K562 (cell line): ENCODE measurements around the gene COPS6. TPM values are rescaled to one million over a fixed set of nuclear protein-coding genes. Genes with fewer than 3 reads are reported as not detected.

Experiments used
- ATAC-seq: fragments of 200-7000 bp; cut with Tn5 transposase; 3 replicates; pipeline ENCODE4 v1.9.1; 2020; ENCODE audit warnings: moderate library complexity
- BruUV-seq: library from RNA; stranded (reverse); fragments of 400-500 nt; replicated peaks from 2 replicates; lab custom pipeline; 2021; lab: Mats Ljungman, UMichigan
- CTCF ChIA-PET: fragments of 300-600 bp; formaldehyde crosslinking; extraction: SDS; loops from one replicate; lab custom pipeline; 2021; ENCODE audit warnings: low intra/inter-chr PET ratio; lab: Yijun Ruan, JAX
- POLR2A ChIA-PET: fragments of 300-600, 350-650 bp; sonication (Branson Sonifier 250); formaldehyde crosslinking; extraction: SDS; loops from one replicate; lab custom pipeline; 2021; ENCODE audit warnings: antibody characterized with exemption, inconsistent platforms; lab: Yijun Ruan, JAX
- DNase-seq, 4 experiments: peaks; one replicate each; pipeline versions ENCODE4 v3.0.0 to v3.0.0-alpha.2; 2011 to 2018; ENCODE audit warnings: low spot score in 3 of 4, mixed read lengths in 3 of 4; ENCODE audit errors: extremely low read depth in 1 of 4
- FAIRE-seq: peaks from 2 replicates; lab custom pipeline; 2011; peaks lifted over from hg19 to GRCh38; lab: Jason Lieb, UNC
- H2AFZ ChIP-seq: 2 replicates; pipeline ENCODE4 v1.6.0; 2011; ENCODE audit warnings: low read depth, low read length, control low read depth, inconsistent platforms
- H3K27ac ChIP-seq: fragments of 200-600 bp; 3 replicates; pipeline ENCODE4 v1.8.0; 2011; ENCODE audit warnings: low read depth, mild to moderate bottlenecking, control low read depth, inconsistent platforms, low read length, moderate library complexity, mixed read lengths; ENCODE audit errors: extremely low read depth
- H3K27me3 ChIP-seq, 2 experiments: fragments of 300-600 bp in 1 of 2; 2 replicates in 1 of 2; 3 replicates in 1 of 2; pipeline versions ENCODE4 v1.6.0 to v1.8.0; 2011; ENCODE audit warnings: inconsistent platforms in 2 of 2, low read length in 2 of 2, mild to moderate bottlenecking in 1 of 2, mixed read lengths in 1 of 2, moderate library complexity in 1 of 2; ENCODE audit not compliant: control insufficient read depth in 2 of 2, insufficient read depth in 2 of 2
- H3K36me3 ChIP-seq: fragments of 300-600 bp; 3 replicates; pipeline ENCODE4 v1.8.0; 2011; ENCODE audit warnings: mild to moderate bottlenecking, low read length, inconsistent platforms; ENCODE audit not compliant: control insufficient read depth, insufficient read depth
- H3K4me1 ChIP-seq, 2 experiments: fragments of 200-600 bp in 1 of 2; replicated peaks in 1 of 2; 2 replicates in 1 of 2; 3 replicates in 1 of 2; pipeline versions ENCODE4 v1.5.1 to v1.8.0; 2011; ENCODE audit warnings: inconsistent platforms in 2 of 2, low read length in 2 of 2, mild to moderate bottlenecking in 1 of 2, mixed read lengths in 1 of 2, moderate library complexity in 1 of 2; ENCODE audit not compliant: control insufficient read depth in 2 of 2, insufficient read depth in 2 of 2
- H3K4me2 ChIP-seq: 2 replicates; pipeline ENCODE4 v1.6.1; 2011; ENCODE audit warnings: low read length, control low read depth, inconsistent platforms, mixed read lengths; ENCODE audit not compliant: insufficient read depth
- H3K4me3 ChIP-seq: fragments of 200-600 bp; sonication (generic), shearing (Covaris generic); 2 replicates; pipeline ENCODE4 v1.5.1; 2016; ENCODE audit warnings: control low read depth, inconsistent platforms
- H3K79me2 ChIP-seq: fragments of 200-600 bp; 3 replicates; pipeline ENCODE4 v1.8.0; 2011; ENCODE audit warnings: low read length, inconsistent platforms; ENCODE audit not compliant: control insufficient read depth, insufficient read depth
- H3K9ac ChIP-seq, 2 experiments: 2 replicates each; pipeline versions ENCODE4 v1.6.0 to v1.6.1; 2011; ENCODE audit warnings: low read depth in 2 of 2, low read length in 2 of 2, control low read depth in 1 of 2, inconsistent platforms in 1 of 2, mild to moderate bottlenecking in 1 of 2, mixed read lengths in 1 of 2; ENCODE audit not compliant: insufficient read depth in 1 of 2
- H3K9me1 ChIP-seq: one replicate; pipeline ENCODE4 v1.6.0; 2011; ENCODE audit warnings: inconsistent platforms, mild to moderate bottlenecking, low read length, moderate library complexity; ENCODE audit not compliant: control insufficient read depth, insufficient read depth
- H3K9me3 ChIP-seq: replicated peaks from 2 replicates; pipeline ENCODE4 v1.5.1; 2011; ENCODE audit warnings: low read depth, low read length, inconsistent platforms; ENCODE audit not compliant: control insufficient read depth, insufficient read depth
- H4K20me1 ChIP-seq: replicated peaks from 2 replicates; pipeline ENCODE4 v1.6.1; 2011; ENCODE audit warnings: low read length, inconsistent platforms, mixed read lengths; ENCODE audit not compliant: control insufficient read depth, insufficient read depth
- C11orf30 ChIP-seq: fragments of 450-650 bp; IDR thresholded peaks from 2 replicates; pipeline ENCODE4 v1.6.1; 2016; ENCODE audit warnings: low read depth, mild to moderate bottlenecking
- E2F5 ChIP-seq: sonication (generic); formaldehyde crosslinking; IDR thresholded peaks from 2 replicates; pipeline ENCODE4 v1.8.0; 2022; ENCODE audit warnings: mild to moderate bottlenecking, missing genetic modification reagents
- GATAD2B ChIP-seq: fragments of 450-650 bp; IDR thresholded peaks from 2 replicates; pipeline ENCODE4 v1.6.1; 2017; ENCODE audit warnings: mild to moderate bottlenecking, borderline replicate concordance
- HDAC6 ChIP-seq: IDR thresholded peaks from 2 replicates; pipeline ENCODE4 v1.6.1; 2012; ENCODE audit warnings: low read depth, mild to moderate bottlenecking, control low read depth, inconsistent platforms, low read length, moderate library complexity
- KAT7 ChIP-seq: sonication (generic); formaldehyde crosslinking; IDR thresholded peaks from 2 replicates; pipeline ENCODE4 v1.8.0; 2022; ENCODE audit warnings: missing genetic modification reagents, mild to moderate bottlenecking, borderline replicate concordance
- NR2C2 ChIP-seq, 2 experiments: fragments of 200-800 bp in 1 of 2; sonication (Bioruptor generic) in 1 of 2; sonication (generic) in 1 of 2; formaldehyde crosslinking in 1 of 2; IDR thresholded peaks; 2 replicates each; pipeline versions ENCODE4 v1.6.1 to v1.8.0; 2016 to 2022; ENCODE audit warnings: mild to moderate bottlenecking in 1 of 2, missing compliant biosample characterization in 1 of 2, missing genetic modification characterization in 1 of 2, missing genetic modification reagents in 1 of 2
- NR3C1 ChIP-seq: sonication (generic); formaldehyde crosslinking; IDR thresholded peaks from 2 replicates; pipeline ENCODE4 v1.8.1; 2022; ENCODE audit warnings: missing genetic modification reagents
- XRCC5 ChIP-seq: fragments of 200-400 bp; formaldehyde crosslinking; IDR thresholded peaks from 2 replicates; pipeline ENCODE4 v1.6.1; 2017; ENCODE audit warnings: low read depth, mild to moderate bottlenecking, low read length
- ZNF512 ChIP-seq: IDR thresholded peaks from 2 replicates; pipeline ENCODE4 v1.6.1; 2016; ENCODE audit warnings: missing genetic modification characterization, missing compliant biosample characterization
- ZNF785 ChIP-seq: fragments of 250-450 bp; sonication (Bioruptor Pico); IDR thresholded peaks from 2 replicates; pipeline ENCODE4 v1.4.0; 2020; ENCODE audit warnings: mild to moderate bottlenecking
- WGBS: fragments of 100-300 bp; shearing (Covaris generic); methylation state at CpG from one replicate; pipeline ENCODE4 v1.1.6; 2016; ENCODE audit warnings: low coverage, mixed read lengths; ENCODE audit not compliant: insufficient coverage; ENCODE audit errors: missing lambda C conversion rate; 5-methylcytosine and 5-hydroxymethylcytosine counted together
- in situ Hi-C: fragments of 300-500 bp; cut with MboI; formaldehyde crosslinking; loops from 4 replicates; pipeline ENCODE4 v1.15.0; 2018; ENCODE audit warnings: inconsistent platforms, mixed read lengths
- intact Hi-C: fragments of 100-400 bp; cut with micrococcal nuclease; formaldehyde crosslinking; loops from 2 replicates; pipeline ENCODE4 v1.14.2; 2022
- polyA plus RNA-seq, 8 experiments: library from polyadenylated mRNA; depleted of rRNA in 4 of 8; stranded (reverse) in 5 of 8; unstranded in 3 of 8; fragments of >200 nt; fragmentation: Nextera tagmentation in 2 of 8; fragmentation: Illumina TruSeq in 1 of 8; extraction: Ambion mirVana in 2 of 8; extraction: Trizol in 1 of 8; gene quantifications; 2 replicates each; pipeline versions ENCODE4 v1.2.1 to v1.2.3, GENCODE V29; 2011 to 2014; ENCODE audit warnings: inconsistent platforms in 1 of 8, missing spikeins in 1 of 8
- total RNA-seq, 7 experiments: library from RNA; depleted of rRNA in 6 of 7; stranded (reverse); fragments of >200 nt in 6 of 7; fragmentation: Illumina TruSeq in 2 of 7; extraction: Trizol in 2 of 7; gene quantifications; 2 replicates each; pipeline versions ENCODE4 v1.2.1 to v1.2.3, GENCODE V29; 2011 to 2021; ENCODE audit warnings: low replicate concordance in 1 of 7

Gene COPS6
- total and polyA plus RNA-seq, 9 of the 15 experiments (the other 6 are each of a cell fraction or from before 2014, with no cell fraction given), result 63.0 to 331 (median 168) TPM

GRCh38 chr7:100115026-100115425 is 26.3 kb downstream of the COPS6 start:
- no peak overlapping the region for H3K27ac ChIP-seq
- no peak for ATAC-seq
- FAIRE-seq, result no peak
- no peak overlapping the region for H3K4me2 ChIP-seq
- in situ Hi-C loops (loop anchor here (10.0 kb wide), 1 partner anchor 1720 kb away; no protein-coding TSS in a partner anchor), intact Hi-C loops (no loop called here)
- DNase-seq, result no peak
- ChIA-PET POLR2A (interaction anchor here (0.9 to 5.9 kb wide), 3 partner anchors 10 to 13 kb away, joined by 3 to 47 read pairs (median 5); partner anchors contain the start of genes AP4M1, MBLAC1 and MCM7), CTCF (no interaction called here)
- H3K9me1 ChIP-seq, result peaks cover 3% of the 10 kb centered on the region
- no peak overlapping the region for H2AFZ ChIP-seq
- H3K79me2 ChIP-seq, result peaks cover 11% of the 10 kb centered on the region
- H3K4me1 ChIP-seq, result peaks cover 3 to 20% of the 10 kb centered on the region in 2 experiments; a peak in 4 of 5 replicates
- H3K9me3 ChIP-seq, result no peaks in the 10 kb centered on the region
- H3K27me3 ChIP-seq, result no peaks in the 10 kb centered on the region
- 0 out of 2 replicates have a peak, but pooled peaks cover 4% of the 10 kb centered on the region for H4K20me1 ChIP-seq
- H3K9ac ChIP-seq, result peak overlapping the region in 1 of 2 experiments; percentile 24; a peak in 1 of 4 replicates
- no peak overlapping the region for H3K4me3 ChIP-seq
- peaks cover 41% of the 10 kb centered on the region; the same call in 2 of the 3 replicates for H3K36me3 ChIP-seq
- BruUV-seq, result no TSS peak
- WGBS, result 82% methylated on average over 7 of the region's 7 CpGs
- TF ChIP-seq KAT7 (CRISPR knock-in tag) (no peak), ZNF785 (CRISPR knock-in tag) (no peak), NR3C1 (CRISPR knock-in tag) (no peak), HDAC6 (no peak), XRCC5 (no peak), ZNF512 (tag) (no peak), GATAD2B (no peak), NR2C2 (CRISPR knock-in tag; IDR thresholded peaks at IDR 0.05) (no peak), NR2C2 (tag; IDR thresholded peaks at IDR 0.05) (no peak), C11orf30 (no peak), E2F5 (CRISPR knock-in tag) (no peak)
